Tibial artery (tissue), 4 donors: ENCODE results near the gene ANO6.
"Not testable (repeated sequence)": the region's sequence is repeated elsewhere in the genome, so short reads cannot be mapped to it uniquely, and the experiment has no call there.

Source experiments
- DNase-seq, 2 donors: peaks; one replicate each; pipeline ENCODE4 v3.0.0-alpha.2; 2019
- H3K27ac ChIP-seq, 2 donors: fragments of 200-600 bp; sonication (generic) in 1 of 2; 1 replicate in 1 of 2; 2 replicates in 1 of 2; pipeline ENCODE4 v1.5.1; 2018 to 2019; ENCODE audit warnings: mild to moderate bottlenecking in 1 of 2
- H3K27me3 ChIP-seq, 2 donors: fragments of 200-600 bp; sonication (generic) in 1 of 2; one replicate each; pipeline versions ENCODE4 v1.5.1 to v1.6.0; 2016 to 2019
- H3K36me3 ChIP-seq, 3 donors: fragments of 200-600 bp; sonication (generic) in 2 of 3; one replicate each; pipeline ENCODE4 v1.5.1; 2016 to 2019; ENCODE audit warnings: mild to moderate bottlenecking in 2 of 3
- H3K4me1 ChIP-seq, 4 donors: fragments of 200-600 bp; sonication (generic) in 2 of 4; 1 replicate in 3 of 4; 2 replicates in 1 of 4; pipeline ENCODE4 v1.5.1; 2016 to 2019
- H3K4me3 ChIP-seq, 2 donors: fragments of 200-600 bp; sonication (generic) in 1 of 2; 1 replicate in 1 of 2; 2 replicates in 1 of 2; pipeline ENCODE4 v1.5.1; 2018 to 2019; ENCODE audit warnings: mild to moderate bottlenecking in 2 of 2
- H3K9me3 ChIP-seq, 3 donors: fragments of 200-600 bp; sonication (generic) in 1 of 3; one replicate each; pipeline ENCODE4 v1.5.1; 2016 to 2019
- intact Hi-C: fragments of 100-400 bp; cut with DNase I; formaldehyde crosslinking; loops from one replicate; pipeline ENCODE4 v1.15.0; 2023; ENCODE audit warnings: low total_unique reads
- TF ChIP-seq, protein P1 (sequence below), 2 experiments: fragments of 200-600 bp in 1 of 2; fragments of 450-650 bp in 1 of 2; IDR thresholded peaks; one replicate each; pipeline ENCODE4 v1.5.1; 2017 to 2019; ENCODE audit warnings: antibody characterized with exemption in 2 of 2, mild to moderate bottlenecking in 1 of 2, moderate library complexity in 1 of 2

ANO6 gene

DNA sequence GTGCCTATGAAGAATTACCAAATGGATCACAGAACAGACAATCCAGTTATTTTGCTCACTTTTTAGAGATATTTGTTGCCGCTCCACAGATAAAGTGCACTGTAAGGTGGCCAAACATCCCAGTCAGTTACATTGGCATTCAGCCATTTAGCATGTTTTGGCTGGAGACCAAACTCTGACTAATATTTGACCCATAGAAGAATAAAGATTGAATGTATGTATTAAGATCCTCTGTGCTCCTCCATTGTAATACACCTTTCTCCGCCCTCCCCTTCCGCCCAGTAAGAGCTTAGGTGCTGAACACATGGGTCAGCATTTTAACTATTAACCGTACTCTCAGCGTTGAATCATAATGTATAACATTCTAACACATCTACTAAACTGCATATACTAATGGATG lies 163.4 kb downstream of the ANO6 start:
- peaks cover 31 to 47% (median 46%) of the 10 kb centered on the region in 3 donors for H3K36me3 ChIP-seq
- TF ChIP-seq, protein P1, sequence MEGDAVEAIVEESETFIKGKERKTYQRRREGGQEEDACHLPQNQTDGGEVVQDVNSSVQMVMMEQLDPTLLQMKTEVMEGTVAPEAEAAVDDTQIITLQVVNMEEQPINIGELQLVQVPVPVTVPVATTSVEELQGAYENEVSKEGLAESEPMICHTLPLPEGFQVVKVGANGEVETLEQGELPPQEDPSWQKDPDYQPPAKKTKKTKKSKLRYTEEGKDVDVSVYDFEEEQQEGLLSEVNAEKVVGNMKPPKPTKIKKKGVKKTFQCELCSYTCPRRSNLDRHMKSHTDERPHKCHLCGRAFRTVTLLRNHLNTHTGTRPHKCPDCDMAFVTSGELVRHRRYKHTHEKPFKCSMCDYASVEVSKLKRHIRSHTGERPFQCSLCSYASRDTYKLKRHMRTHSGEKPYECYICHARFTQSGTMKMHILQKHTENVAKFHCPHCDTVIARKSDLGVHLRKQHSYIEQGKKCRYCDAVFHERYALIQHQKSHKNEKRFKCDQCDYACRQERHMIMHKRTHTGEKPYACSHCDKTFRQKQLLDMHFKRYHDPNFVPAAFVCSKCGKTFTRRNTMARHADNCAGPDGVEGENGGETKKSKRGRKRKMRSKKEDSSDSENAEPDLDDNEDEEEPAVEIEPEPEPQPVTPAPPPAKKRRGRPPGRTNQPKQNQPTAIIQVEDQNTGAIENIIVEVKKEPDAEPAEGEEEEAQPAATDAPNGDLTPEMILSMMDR (IDR thresholded peaks at IDR 0.05), result no peak
- no peak overlapping the region for H3K4me3 ChIP-seq
- H3K9me3 ChIP-seq, result no peaks in the 10 kb centered on the region
- H3K4me1 ChIP-seq, result no peaks in the 10 kb centered on the region
- no peak for DNase-seq
- H3K27me3 ChIP-seq, result no peaks in the 10 kb centered on the region
- no peak overlapping the region for H3K27ac ChIP-seq
- intact Hi-C loops, result no loop called here

GRCh38 chr12:45381351-45381750 lies 165.5 kb downstream of the ANO6 start:
- Histone ChIP-seq H3K36me3 (peaks cover 31 to 64% (median 63%) of the 10 kb centered on the region in 3 donors), H3K27ac (no peak overlapping the region), H3K27me3 (no peaks in the 10 kb centered on the region), H3K4me1 (no peaks in the 10 kb centered on the region), H3K9me3 (no peaks in the 10 kb centered on the region), H3K4me3 (no peak overlapping the region)
- DNase-seq, result no peak
- intact Hi-C loops, result loop anchor here (10.0 kb wide), 2 partner anchors 117 to 167 kb away; partner anchors contain the start of gene ANO6
- TF ChIP-seq, protein P1 (IDR thresholded peaks at IDR 0.05), result no peak

GRCh38 chr12:45388545-45388944 lies 172.7 kb downstream of the ANO6 start:
- H3K27ac ChIP-seq, result no peak overlapping the region
- peak in 1 of 2 donors; percentile 34 for DNase-seq
- intact Hi-C loops, result loop anchor here (5.0 to 10.0 kb wide), 3 partner anchors 124 to 206 kb away; partner anchors contain the start of gene ANO6
- H3K36me3 ChIP-seq, result peaks cover 17 to 57% (median 54%) of the 10 kb centered on the region in 3 donors
- TF ChIP-seq, protein P1 (IDR thresholded peaks at IDR 0.05), result peak; percentile 61 to 72
- no peak overlapping the region for H3K4me3 ChIP-seq
- no peaks in the 10 kb centered on the region for H3K9me3 ChIP-seq
- H3K4me1 ChIP-seq, result no peaks in the 10 kb centered on the region
- no peaks in the 10 kb centered on the region for H3K27me3 ChIP-seq

GRCh38 chr12:45389426-45389825 lies 173.5 kb downstream of the ANO6 start:
- Histone ChIP-seq H3K9me3 (no peaks in the 10 kb centered on the region), H3K27me3 (no peaks in the 10 kb centered on the region), H3K27ac (no peak overlapping the region), H3K36me3 (peaks cover 12 to 50% (median 47%) of the 10 kb centered on the region in 3 donors), H3K4me1 (no peaks in the 10 kb centered on the region), H3K4me3 (no peak overlapping the region)
- TF ChIP-seq, protein P1 (IDR thresholded peaks at IDR 0.05), result no peak
- intact Hi-C loops, result loop anchor here (5.0 to 10.0 kb wide), 3 partner anchors 125 to 207 kb away; partner anchors contain the start of gene ANO6
- DNase-seq, result no peak

- intact Hi-C loops, DNase-seq, H3K36me3 ChIP-seq, H3K9me3 ChIP-seq, H3K27me3 ChIP-seq, H3K4me3 ChIP-seq, H3K27ac ChIP-seq: not testable (repeated sequence)
- peaks cover 0 to 16% (median 4%) of the 10 kb centered on the region in 4 donors for H3K4me1 ChIP-seq
Measured at GRCh38 chr12:45397499-45397898, 181.6 kb downstream of the ANO6 start.

DNA sequence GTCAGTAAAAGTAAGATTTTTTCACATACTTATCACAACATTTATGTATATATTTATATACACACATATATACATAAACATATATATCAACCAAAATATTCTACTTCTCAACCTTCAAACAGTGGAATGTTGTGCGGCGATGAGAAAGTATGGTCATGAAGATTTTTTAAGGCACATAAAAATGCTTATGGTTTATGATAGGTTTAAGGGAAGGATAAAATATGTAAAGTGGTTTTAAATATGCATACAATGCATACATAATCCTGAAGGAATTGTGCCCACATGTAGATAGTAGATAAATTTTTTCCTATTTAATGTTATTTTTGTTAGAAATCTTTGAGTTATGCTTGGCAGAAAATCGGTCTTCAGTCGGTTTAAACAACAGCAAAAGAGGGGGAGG lies 182.7 kb downstream of the ANO6 start:
- intact Hi-C loops, result no loop called here
- no peak overlapping the region for H3K4me3 ChIP-seq
- H3K9me3 ChIP-seq, result peaks cover 0 to 7% (median 0%) of the 10 kb centered on the region in 3 donors
- H3K36me3 ChIP-seq, result peaks cover 7 to 16% (median 10%) of the 10 kb centered on the region in 3 donors
- peaks cover 0 to 16% (median 4%) of the 10 kb centered on the region in 4 donors for H3K4me1 ChIP-seq
- no peak overlapping the region for H3K27ac ChIP-seq
- TF ChIP-seq, protein P1 (IDR thresholded peaks at IDR 0.05), result no peak
- DNase-seq, result no peak
- H3K27me3 ChIP-seq, result no peaks in the 10 kb centered on the region
